ENCODE results near the gene GPR153.

The GPR153 gene

GRCh38 chr1:6269720-6270400 lies 9.0 kb upstream of the GPR153 start:
- DNase-seq (ENCODE audit: low read depth): no peak

DNA sequence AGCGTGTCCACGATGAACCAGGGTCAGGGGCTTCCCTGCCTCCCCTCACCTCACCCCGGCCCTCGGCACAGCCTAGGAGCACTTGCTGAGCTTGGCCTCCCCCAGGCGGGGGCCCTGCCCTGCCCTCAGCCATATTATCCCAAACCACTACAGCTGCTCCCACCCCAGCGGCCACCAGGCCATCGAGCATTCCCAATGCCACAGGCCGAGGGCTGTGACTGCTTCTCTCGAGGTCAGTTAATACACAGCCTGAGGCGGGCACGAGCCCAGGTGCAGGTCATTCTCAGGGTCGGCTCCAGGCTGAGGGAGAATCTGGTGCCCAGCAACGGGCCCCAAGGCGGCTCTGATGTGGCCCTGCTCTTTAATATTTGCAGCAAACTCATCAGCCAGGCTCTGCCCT lies 8.4 kb upstream of the GPR153 start:
- no peak for DNase-seq (ENCODE audit: low read depth)

GRCh38 chr1:6268415-6268814 lies 7.5 kb upstream of the GPR153 start:
- DNase-seq (ENCODE audit: low read depth): no peak

- DNase-seq (ENCODE audit: low read depth): no peak
These were observed 6.9 kb upstream of the GPR153 start for GRCh38 chr1:6267686-6268322.

DNA sequence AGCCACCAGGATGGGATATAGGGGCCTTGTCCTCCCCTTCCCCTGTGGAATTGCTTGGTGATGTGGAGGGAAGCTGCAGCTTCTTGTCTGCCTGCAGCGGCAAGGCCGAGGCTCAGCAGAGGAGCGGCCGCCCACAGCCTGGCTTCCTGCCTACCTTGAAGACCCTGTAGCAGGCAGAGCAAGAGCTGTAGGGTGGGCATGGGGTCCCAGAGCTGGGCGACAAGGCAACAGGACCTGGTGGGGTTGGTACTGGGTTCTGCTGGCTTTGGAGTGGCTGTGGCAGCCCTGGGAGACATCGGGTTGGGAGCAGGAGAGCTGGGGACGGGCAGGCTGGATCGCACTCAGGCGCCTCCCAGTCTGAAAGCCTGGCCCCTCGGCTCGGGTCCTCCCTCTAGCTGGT lies 5.7 kb upstream of the GPR153 start:
- DNase-seq (ENCODE audit: low read depth): no peak

DNA sequence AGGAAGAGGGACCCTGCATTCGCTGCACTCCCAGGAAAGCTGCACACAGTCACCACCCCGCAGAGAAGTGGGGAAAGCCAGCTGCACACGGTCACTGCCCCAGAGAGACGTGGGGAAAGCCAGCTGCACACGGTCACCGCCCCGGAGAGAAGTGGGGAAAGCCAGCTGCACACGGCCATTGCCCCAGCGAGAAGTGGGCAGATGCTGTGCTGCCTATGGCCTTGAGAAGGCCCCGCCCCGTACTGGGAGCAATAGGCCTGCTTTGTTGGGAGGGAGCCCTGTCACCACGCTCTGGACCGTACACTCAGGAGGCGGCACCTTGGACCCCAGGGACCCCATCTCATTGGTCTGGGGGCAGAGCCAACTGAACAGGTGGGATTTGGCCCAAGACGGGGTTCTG lies 4.3 kb upstream of the GPR153 start:
- DNase-seq (ENCODE audit: low read depth): no peak

DNA sequence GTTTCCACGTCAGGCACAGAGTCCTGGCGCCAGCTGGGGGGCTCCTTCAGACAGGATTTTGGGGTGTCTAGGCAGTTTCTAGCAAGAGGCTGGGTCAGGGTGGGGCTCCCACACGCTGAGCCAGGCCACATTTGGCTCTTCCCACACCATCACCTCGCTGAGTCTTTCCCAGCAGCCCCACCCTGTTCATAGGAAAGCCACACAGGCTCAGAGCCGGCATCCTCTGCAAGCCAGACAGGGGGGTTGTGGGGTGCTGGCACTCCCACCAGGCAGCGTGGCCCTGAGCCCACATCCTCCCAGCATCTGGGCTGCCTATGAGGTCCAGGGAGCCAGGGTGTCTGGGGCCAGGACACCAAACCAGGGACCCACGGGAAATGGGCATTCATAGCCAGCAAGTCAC lies 2.8 kb upstream of the GPR153 start:
- no peak for DNase-seq (ENCODE audit: low read depth)

DNA sequence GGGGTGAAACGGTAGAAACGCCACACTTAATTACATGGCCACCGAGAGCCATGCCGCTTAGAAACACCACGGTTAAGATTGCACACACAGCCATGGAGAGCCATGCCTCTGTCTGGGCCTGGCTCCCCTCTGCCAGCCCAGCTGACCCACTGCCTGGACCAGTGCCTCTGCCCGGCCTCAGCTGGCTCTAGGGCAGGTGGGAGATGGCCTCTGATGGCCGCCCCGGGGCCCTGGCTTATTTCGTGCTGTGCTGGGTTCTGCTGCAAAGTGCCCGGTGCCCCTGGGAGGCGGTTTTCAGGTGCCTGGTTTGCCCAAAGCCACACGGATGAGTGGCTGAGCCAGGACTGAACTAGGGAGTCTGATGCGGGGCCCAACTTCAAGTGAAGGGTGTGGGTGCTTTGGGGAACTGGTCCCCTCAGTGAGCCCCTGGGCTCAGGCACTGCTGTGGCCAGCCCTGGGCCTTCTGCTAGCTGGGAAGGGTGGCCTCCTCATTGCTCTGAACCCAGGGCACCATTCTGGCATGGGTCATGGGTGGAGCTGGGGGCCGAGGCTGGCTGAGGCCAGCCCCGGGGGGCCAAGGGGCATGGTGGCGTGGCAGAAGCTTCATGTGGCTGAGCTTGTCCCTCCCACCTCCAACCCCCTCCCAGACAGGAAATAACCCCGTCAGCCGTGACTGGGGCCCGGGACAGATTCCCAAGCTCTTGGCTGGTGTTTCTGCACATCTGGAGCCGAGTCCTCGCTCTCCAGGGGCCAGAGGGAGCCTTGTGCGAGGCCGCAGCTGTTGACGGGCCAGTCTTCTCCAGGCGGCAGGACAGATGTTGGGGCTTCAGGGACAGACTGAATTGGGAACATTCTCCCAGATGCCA lies 1.9 kb upstream of the GPR153 start:
- no peak for DNase-seq (ENCODE audit: low read depth)

- DNase-seq (ENCODE audit: low read depth): no peak
These were observed 707 bp upstream of the GPR153 start for GRCh38 chr1:6261615-6261995.

DNA sequence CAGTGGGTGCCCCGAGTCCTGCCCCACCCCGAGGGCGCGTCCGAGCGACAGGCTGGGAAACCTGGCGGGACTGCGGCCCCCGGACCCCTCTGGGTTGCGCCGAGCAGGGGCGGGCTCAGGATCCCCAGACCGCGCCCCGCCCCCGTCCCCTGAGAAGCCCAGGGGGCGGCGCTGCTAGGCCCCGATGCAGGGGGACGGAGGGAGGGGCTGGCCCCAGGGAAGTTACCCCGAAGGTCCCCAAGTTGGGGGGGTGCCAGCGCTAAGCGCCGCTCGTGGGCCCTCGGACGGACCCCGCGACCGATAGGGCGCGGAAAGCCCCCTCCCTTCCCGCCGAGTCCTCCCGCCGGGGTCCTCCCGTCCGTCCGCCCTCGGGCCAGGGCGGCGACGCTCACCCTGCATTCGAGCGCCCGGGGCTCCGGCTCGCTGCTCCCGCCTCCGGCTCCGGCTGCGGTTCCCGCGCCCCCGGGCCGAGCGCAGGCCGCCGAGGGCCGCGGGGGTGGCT lies 414 bp downstream of the GPR153 start:
- DNase-seq (ENCODE audit: low read depth): no peak

GRCh38 chr1:6259491-6260362 lies 1.2 kb downstream of the GPR153 start:
- DNase-seq (ENCODE audit: low read depth): peak; percentile 80

GRCh38 chr1:6258675-6259074 lies 2.2 kb downstream of the GPR153 start:
- no peak for DNase-seq (ENCODE audit: low read depth)

DNA sequence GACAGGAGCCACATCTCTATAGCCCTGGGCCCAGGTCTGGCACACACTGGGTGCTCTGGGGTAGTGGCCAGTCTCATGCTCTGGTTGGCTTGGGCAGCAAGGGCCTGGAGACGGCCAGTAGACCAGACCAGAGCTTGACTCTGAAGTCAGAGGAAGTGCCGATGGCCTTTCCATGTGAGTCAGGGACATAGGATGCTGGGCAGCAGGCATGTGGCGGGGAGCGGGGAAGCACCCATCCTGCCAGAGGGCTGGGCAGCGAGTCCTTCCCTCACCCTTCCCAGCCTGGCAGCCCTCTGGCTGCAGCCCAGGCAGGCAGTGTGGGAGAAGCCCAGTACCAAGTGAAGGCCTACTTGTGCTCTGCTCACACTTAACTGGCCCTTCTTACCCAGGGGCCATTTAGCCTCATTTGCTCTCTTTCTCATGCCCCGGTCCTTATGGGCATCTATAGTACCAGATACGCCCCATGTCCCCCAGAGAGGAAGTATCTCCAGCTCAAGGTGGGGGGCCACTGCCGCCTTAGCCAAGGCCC lies 3.3 kb downstream of the GPR153 start:
- DNase-seq (ENCODE audit: low read depth): no peak

DNA sequence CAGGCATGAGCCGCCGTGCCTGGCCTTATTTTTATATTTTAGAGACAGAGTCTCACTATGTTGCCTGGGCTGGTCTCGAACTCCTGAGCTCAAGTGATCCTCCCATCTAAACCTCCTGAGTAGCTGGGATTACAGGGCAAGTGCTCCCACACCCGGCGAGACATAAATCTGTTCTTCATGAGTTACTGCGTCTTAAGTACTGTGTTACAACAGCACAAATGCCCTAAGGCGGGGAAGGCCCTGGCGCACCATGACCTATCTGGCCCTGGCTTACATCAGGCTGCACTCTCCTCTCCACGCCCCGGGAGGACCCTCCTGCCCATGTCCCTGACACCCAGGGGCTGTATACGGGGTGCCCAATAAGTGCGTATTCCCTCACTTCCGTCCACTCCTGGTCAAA lies 4.3 kb downstream of the GPR153 start:
- no peak for DNase-seq (ENCODE audit: low read depth)

GRCh38 chr1:6254691-6255090 lies 6.2 kb downstream of the GPR153 start:
- no peak for DNase-seq (ENCODE audit: low read depth)

GRCh38 chr1:6253380-6253779 lies 7.5 kb downstream of the GPR153 start:
- no peak for DNase-seq (ENCODE audit: low read depth)

- DNase-seq (ENCODE audit: low read depth): no peak
These were observed 8.6 kb downstream of the GPR153 start for GRCh38 chr1:6252374-6252710.

DNA sequence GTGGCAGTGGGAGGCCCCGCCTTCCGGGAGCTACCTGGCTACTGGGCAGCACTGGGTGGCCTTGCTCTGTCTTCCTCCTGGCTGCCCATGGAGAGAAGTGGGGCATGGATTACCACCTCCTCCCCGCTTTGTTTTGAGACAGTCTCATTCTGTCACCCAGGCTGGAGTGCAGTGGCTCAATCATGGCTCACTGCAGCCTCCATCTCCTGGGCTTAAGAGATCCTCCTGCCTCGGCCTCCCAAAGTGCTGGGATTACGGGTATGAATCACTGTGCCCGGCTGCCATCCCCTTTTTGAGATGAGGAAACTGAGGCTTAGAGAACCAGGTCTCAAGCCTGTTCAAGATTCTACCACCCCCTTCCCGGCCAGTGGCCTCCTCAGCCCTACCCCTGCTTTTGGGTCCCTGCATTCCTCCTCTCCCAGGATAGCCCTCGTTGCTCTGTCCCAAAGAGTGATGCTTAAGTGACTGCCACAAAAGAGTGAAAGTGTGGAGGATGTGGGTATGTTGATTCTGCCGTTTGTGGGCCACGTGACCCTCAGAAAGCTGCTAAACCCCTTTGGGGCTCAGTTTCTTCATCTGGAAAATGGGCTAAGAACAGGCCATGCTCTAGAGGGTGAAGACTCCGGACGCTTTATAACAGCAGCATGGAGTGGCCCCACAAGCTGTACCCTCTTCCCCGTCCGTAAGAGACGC lies 9.1 kb downstream of the GPR153 start:
- DNase-seq (ENCODE audit: low read depth): no peak

DNA sequence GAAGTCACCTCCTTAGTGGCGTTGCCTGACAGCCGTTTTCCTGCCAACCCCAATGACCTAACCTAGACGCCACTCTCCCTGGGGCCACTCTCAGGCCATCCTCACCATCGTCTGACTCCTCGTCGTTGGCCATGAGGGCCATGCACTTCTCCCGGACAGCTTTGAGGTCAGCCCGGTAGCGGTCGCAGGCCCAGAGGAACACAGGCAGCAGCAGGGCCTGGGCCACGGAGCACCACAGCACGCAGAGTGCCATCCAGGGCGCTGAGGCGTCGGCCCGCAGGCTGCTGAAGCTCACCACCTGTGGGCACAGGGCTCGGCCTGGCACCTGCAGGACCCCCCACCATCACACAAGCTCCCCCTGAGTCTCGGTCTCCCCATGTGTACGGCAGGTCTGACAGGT lies 9.7 kb downstream of the GPR153 start:
- DNase-seq (ENCODE audit: low read depth): no peak

- DNase-seq (ENCODE audit: low read depth): no peak
These were observed 10.9 kb downstream of the GPR153 start for GRCh38 chr1:6249739-6250689.
